Measurements from ENCODE around the gene FGB.
"Not testable (repeated sequence)": the region's sequence is repeated elsewhere in the genome, so short reads cannot be mapped to it uniquely, and the experiment has no call there.

Gene FGB

GRCh38 chr4:154579927-154580326 is 17.1 kb downstream of the FGB start:
- Mint-ChIP-seq H3K4me1 (ENCODE audit: low read depth) (no peaks in the 10 kb centered on the region), H3K4me3 (no peak overlapping the region), H3K9me3 (no peaks in the 10 kb centered on the region), H3K36me3 (ENCODE audit: low read depth) (no peaks in the 10 kb centered on the region), H3K27ac (no peak overlapping the region), H3K27me3 (ENCODE audit: low read depth) (peaks cover 3% of the 10 kb centered on the region)
- no peak for DNase-seq (ENCODE audit: low spot score)

- Mint-ChIP-seq H3K36me3 (ENCODE audit: low read depth) (no peaks in the 10 kb centered on the region), H3K27ac (no peak overlapping the region), H3K4me3 (no peak overlapping the region), H3K4me1 (ENCODE audit: low read depth) (no peaks in the 10 kb centered on the region), H3K9me3 (no peaks in the 10 kb centered on the region), H3K27me3 (ENCODE audit: low read depth) (peaks cover 3% of the 10 kb centered on the region)
- no peak for DNase-seq (ENCODE audit: low spot score)
Observed at GRCh38 chr4:154582723-154583122, 19.9 kb downstream of the FGB start.

GRCh38 chr4:154583230-154583629 is 20.4 kb downstream of the FGB start:
- Mint-ChIP-seq H3K36me3 (ENCODE audit: low read depth) (no peaks in the 10 kb centered on the region), H3K9me3 (no peaks in the 10 kb centered on the region), H3K4me3 (no peak overlapping the region), H3K27ac (no peak overlapping the region), H3K4me1 (ENCODE audit: low read depth) (no peaks in the 10 kb centered on the region), H3K27me3 (ENCODE audit: low read depth) (peaks cover 3% of the 10 kb centered on the region)
- DNase-seq (ENCODE audit: low spot score): no peak

- H3K36me3 Mint-ChIP-seq (ENCODE audit: low read depth): no peaks in the 10 kb centered on the region
- no peaks in the 10 kb centered on the region for H3K9me3 Mint-ChIP-seq
- no peak overlapping the region for H3K4me3 Mint-ChIP-seq
- peaks cover 3% of the 10 kb centered on the region for H3K27me3 Mint-ChIP-seq (ENCODE audit: low read depth)
- no peaks in the 10 kb centered on the region for H3K4me1 Mint-ChIP-seq (ENCODE audit: low read depth)
- no peak for DNase-seq (ENCODE audit: low spot score)
- H3K27ac Mint-ChIP-seq: no peak overlapping the region
Observed at GRCh38 chr4:154583677-154584076, 20.9 kb downstream of the FGB start.

GRCh38 chr4:154584259-154584658 is 21.4 kb downstream of the FGB start:
- H3K9me3 Mint-ChIP-seq: no peaks in the 10 kb centered on the region
- H3K4me1 Mint-ChIP-seq (ENCODE audit: low read depth): no peaks in the 10 kb centered on the region
- H3K36me3 Mint-ChIP-seq (ENCODE audit: low read depth): no peaks in the 10 kb centered on the region
- DNase-seq (ENCODE audit: low spot score): no peak
- peaks cover under 1% of the 10 kb centered on the region for H3K27me3 Mint-ChIP-seq (ENCODE audit: low read depth)
- no peak overlapping the region for H3K4me3 Mint-ChIP-seq
- H3K27ac Mint-ChIP-seq: no peak overlapping the region

DNA sequence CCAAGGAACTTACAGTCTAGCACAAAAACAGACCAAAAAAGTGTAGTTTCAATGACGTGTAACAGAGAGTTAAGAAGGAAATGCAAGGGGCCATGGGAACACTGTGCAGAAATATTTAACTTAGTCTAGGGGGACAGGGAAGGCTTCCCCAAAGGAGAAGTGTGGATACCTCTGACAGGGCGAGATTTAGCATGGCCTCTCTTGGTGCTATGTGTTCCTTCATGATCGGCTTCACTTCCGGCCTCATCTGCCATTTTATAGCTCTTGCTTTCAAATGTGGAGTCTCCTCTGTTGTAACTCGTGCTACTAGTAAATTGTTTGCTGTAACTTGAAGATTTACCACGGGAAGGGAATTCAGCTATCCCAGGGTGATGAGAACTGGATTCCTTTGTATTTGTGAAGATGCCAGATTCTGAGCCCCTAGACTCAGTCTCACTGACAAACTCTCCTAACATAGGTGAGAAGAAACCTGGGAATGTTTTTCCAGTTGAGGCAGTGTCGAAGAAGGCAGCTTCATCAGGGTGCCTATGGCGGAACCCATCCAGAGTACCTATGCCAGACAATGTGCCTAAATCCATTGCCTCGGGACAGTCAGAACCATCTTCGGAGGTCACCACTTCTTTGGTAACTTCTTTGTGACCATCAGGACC is 22.7 kb downstream of the FGB start:
- Mint-ChIP-seq H3K27me3 (ENCODE audit: low read depth) (peaks cover 6% of the 10 kb centered on the region), H3K9me3 (no peaks in the 10 kb centered on the region), H3K27ac (no peak overlapping the region), H3K4me1 (ENCODE audit: low read depth) (no peaks in the 10 kb centered on the region), H3K36me3 (ENCODE audit: low read depth) (no peaks in the 10 kb centered on the region), H3K4me3 (no peak overlapping the region)
- no peak for DNase-seq (ENCODE audit: low spot score)

DNA sequence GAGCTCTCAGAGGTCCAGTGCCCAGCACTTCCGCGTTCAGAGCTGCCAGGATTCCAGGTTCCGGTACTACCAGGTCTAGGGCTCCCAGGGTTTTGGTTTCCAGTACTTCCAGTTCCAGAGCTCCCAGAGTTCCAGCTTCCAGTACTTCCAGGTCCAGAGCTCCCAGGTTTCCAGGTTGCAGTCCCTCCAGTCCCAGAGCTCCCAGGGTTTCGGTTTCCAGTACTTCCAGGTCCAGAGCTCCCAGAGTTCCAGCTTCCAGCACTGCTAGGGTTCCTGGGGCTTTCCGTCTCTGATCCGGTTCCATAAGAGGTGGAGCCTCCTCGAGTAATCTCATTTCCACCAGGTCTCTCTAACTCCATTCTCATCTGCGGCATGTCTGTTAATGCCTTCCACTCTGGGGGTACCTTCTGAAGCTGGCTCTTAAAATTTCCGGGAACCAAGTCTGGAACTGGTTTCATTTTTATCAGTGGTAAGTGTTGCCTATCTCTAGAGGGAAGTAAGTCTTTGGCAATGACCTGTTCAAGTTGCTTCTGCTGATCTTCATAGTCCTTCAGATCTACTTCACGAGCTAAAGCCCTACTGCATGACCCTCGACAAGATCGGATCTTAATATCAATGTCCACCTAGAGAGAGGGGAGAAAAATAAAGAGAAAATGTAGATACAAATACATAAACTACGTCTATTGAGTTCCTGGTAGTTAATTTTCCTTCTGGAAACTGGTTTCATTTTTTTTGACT is 23.7 kb downstream of the FGB start:
- H3K4me3 Mint-ChIP-seq: no peak overlapping the region
- no peaks in the 10 kb centered on the region for H3K9me3 Mint-ChIP-seq
- H3K27me3 Mint-ChIP-seq (ENCODE audit: low read depth): peaks cover 6% of the 10 kb centered on the region
- no peaks in the 10 kb centered on the region for H3K4me1 Mint-ChIP-seq (ENCODE audit: low read depth)
- no peak overlapping the region for H3K27ac Mint-ChIP-seq
- H3K36me3 Mint-ChIP-seq (ENCODE audit: low read depth): no peaks in the 10 kb centered on the region
- DNase-seq (ENCODE audit: low spot score): no peak

GRCh38 chr4:154588198-154588597 is 25.4 kb downstream of the FGB start:
- peaks cover 6% of the 10 kb centered on the region for H3K27me3 Mint-ChIP-seq (ENCODE audit: low read depth)
- no peak for DNase-seq (ENCODE audit: low spot score)
- no peak overlapping the region for H3K27ac Mint-ChIP-seq
- no peaks in the 10 kb centered on the region for H3K36me3 Mint-ChIP-seq (ENCODE audit: low read depth)
- no peaks in the 10 kb centered on the region for H3K4me1 Mint-ChIP-seq (ENCODE audit: low read depth)
- H3K4me3 Mint-ChIP-seq: no peak overlapping the region
- no peaks in the 10 kb centered on the region for H3K9me3 Mint-ChIP-seq

GRCh38 chr4:154589296-154590197 is 26.7 kb downstream of the FGB start:
- DNase-seq (ENCODE audit: low spot score): no peak
- H3K9me3 Mint-ChIP-seq: no peaks in the 10 kb centered on the region
- no peaks in the 10 kb centered on the region for H3K36me3 Mint-ChIP-seq (ENCODE audit: low read depth)
- H3K27ac Mint-ChIP-seq: no peak overlapping the region
- no peak overlapping the region for H3K4me3 Mint-ChIP-seq
- H3K4me1 Mint-ChIP-seq (ENCODE audit: low read depth): no peaks in the 10 kb centered on the region
- peaks cover 6% of the 10 kb centered on the region for H3K27me3 Mint-ChIP-seq (ENCODE audit: low read depth)

- Mint-ChIP-seq H3K4me3 (no peak within 1 kb of the TSS), H3K4me1 (ENCODE audit: low read depth) (no peaks in the 10 kb centered on the region), H3K9me3 (no peaks in the 10 kb centered on the region), H3K36me3 (ENCODE audit: low read depth) (no peaks in the 10 kb centered on the region), H3K27ac (no peak within 1 kb of the TSS), H3K27me3 (ENCODE audit: low read depth) (peaks cover 6% of the 10 kb centered on the region)
- DNase-seq (ENCODE audit: low spot score): no peak
Observed at GRCh38 chr4:154590329-154591006, 27.7 kb downstream of the FGB start, which contains the start of gene FGA. Gene FGA, minus strand, starts transcription at chr4:154590742. Its CDS starts 55 bp downstream, at chr4:154590687.

- no peaks in the 10 kb centered on the region for H3K9me3 Mint-ChIP-seq
- no peak for DNase-seq (ENCODE audit: low spot score)
- H3K4me3 Mint-ChIP-seq: no peak overlapping the region
- no peaks in the 10 kb centered on the region for H3K4me1 Mint-ChIP-seq (ENCODE audit: low read depth)
- no peaks in the 10 kb centered on the region for H3K36me3 Mint-ChIP-seq (ENCODE audit: low read depth)
- H3K27ac Mint-ChIP-seq: no peak overlapping the region
- H3K27me3 Mint-ChIP-seq (ENCODE audit: low read depth): peaks cover 7% of the 10 kb centered on the region
Observed at GRCh38 chr4:154591890-154592289, 29.1 kb downstream of the FGB start.

DNA sequence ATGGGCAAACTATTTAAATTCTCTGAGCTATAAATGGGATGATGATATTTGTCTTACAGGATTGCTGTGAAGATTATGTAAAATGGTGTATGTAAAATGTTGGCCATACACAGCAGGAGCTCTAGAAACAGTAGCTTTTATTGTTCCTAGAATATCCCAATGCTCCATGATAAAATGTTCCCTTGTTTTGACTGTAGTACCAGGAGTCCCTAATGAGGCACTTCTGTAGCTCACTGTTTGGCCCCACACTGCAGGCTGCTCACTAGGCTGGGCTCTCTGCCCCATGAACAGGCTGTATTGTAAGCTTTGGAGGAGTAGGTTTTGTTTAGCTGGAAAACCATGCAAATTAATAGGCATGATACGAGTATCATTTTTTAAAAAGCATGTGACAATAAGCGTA is 31.1 kb downstream of the FGB start:
- Mint-ChIP-seq H3K4me3 (no peak overlapping the region), H3K9me3 (no peaks in the 10 kb centered on the region), H3K4me1 (ENCODE audit: low read depth) (no peaks in the 10 kb centered on the region), H3K27me3 (ENCODE audit: low read depth) (peaks cover 9% of the 10 kb centered on the region), H3K36me3 (ENCODE audit: low read depth) (no peaks in the 10 kb centered on the region), H3K27ac (no peak overlapping the region)
- DNase-seq (ENCODE audit: low spot score): no peak

- not testable (repeated sequence) for DNase-seq (ENCODE audit: low spot score); H3K4me3 Mint-ChIP-seq; H3K9me3 Mint-ChIP-seq; H3K36me3 Mint-ChIP-seq (ENCODE audit: low read depth); H3K27me3 Mint-ChIP-seq (ENCODE audit: low read depth); H3K27ac Mint-ChIP-seq; H3K4me1 Mint-ChIP-seq (ENCODE audit: low read depth)
Observed at GRCh38 chr4:154594343-154594742, 31.5 kb downstream of the FGB start.
